HL-60 (cell line): ENCODE results near the gene HLTF.

Source experiments
- DNase-seq, 2 experiments: peaks; one replicate each; pipeline ENCODE4 v3.0.0-alpha.2; 2010 to 2020; ENCODE audit warnings: low read depth in 1 of 2, low spot score in 1 of 2
- H3K27ac ChIP-seq: fragments of 250-450 bp; sonication (Bioruptor Pico); replicated peaks from 2 replicates; pipeline ENCODE4 v1.5.1; 2020; ENCODE audit warnings: mild to moderate bottlenecking, moderate library complexity
- H3K27me3 ChIP-seq: fragments of 250-450 bp; sonication (Bioruptor Pico); 2 replicates; pipeline ENCODE4 v1.5.1; 2021; ENCODE audit warnings: mild to moderate bottlenecking, moderate library complexity; ENCODE audit not compliant: insufficient read depth, poor library complexity, severe bottlenecking
- H3K4me3 ChIP-seq: replicated peaks from 2 replicates; pipeline ENCODE4 v1.5.1; 2011; ENCODE audit warnings: mild to moderate bottlenecking, control low read depth, low read length; ENCODE audit not compliant: insufficient read depth
- CTCF ChIP-seq: IDR thresholded peaks from one replicate; pipeline ENCODE4 v1.5.1; 2011; ENCODE audit warnings: low read length, control low read depth, inconsistent platforms; ENCODE audit not compliant: insufficient read depth
- GABPA ChIP-seq: IDR thresholded peaks from 2 replicates; pipeline ENCODE4 v1.6.1; 2012; ENCODE audit warnings: low read depth
- POLR2AphosphoS5 ChIP-seq: IDR thresholded peaks from 2 replicates; pipeline ENCODE4 v1.6.1; 2012; ENCODE audit warnings: low read depth
- REST ChIP-seq: IDR thresholded peaks from 2 replicates; pipeline ENCODE4 v1.6.1; 2012; ENCODE audit warnings: low read depth; ENCODE audit not compliant: insufficient replicate concordance
- SPI1 ChIP-seq: IDR thresholded peaks from 2 replicates; pipeline ENCODE4 v1.6.1; 2012; ENCODE audit warnings: low read depth, mild to moderate bottlenecking, borderline replicate concordance

HLTF gene

DNA sequence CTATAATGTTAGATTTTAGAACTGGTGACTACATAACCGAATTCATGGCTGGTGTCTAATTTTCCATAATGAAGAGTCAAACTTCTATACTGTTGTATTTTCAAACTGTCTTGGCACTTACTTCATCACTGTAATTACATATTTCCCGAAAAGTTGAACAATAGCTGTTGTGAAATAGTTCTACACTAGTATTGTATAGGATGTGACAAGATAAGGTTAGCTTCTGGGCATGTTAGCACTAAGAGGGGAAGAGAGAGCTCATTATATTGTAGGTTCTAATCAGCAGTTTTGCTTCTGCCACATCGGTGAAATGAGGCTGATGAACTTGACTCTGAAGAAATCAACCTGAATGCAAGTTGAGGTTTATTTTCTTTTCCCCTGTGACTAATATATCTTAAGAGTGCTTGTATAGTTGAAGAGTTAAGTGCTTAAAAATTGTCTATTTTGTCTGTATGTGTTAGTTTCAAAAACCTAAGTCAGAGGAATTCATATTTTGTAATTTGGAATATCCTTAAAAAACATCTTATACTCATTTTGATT, 86.1 kb downstream of the HLTF start:
- DNase-seq: peak in 1 of 2 experiments; percentile 60
- H3K4me3 ChIP-seq: no peak overlapping the region
- TF ChIP-seq CTCF: no peak
- no peak for TF ChIP-seq GABPA
- TF ChIP-seq REST: no peak
- TF ChIP-seq SPI1: no peak; the same call in 1 of the 2 replicates
- TF ChIP-seq POLR2AphosphoS5: no peak; the same call in 1 of the 2 replicates
- H3K27ac ChIP-seq: peak overlapping the region; percentile 77
- no peaks in the 10 kb centered on the region for H3K27me3 ChIP-seq

DNA sequence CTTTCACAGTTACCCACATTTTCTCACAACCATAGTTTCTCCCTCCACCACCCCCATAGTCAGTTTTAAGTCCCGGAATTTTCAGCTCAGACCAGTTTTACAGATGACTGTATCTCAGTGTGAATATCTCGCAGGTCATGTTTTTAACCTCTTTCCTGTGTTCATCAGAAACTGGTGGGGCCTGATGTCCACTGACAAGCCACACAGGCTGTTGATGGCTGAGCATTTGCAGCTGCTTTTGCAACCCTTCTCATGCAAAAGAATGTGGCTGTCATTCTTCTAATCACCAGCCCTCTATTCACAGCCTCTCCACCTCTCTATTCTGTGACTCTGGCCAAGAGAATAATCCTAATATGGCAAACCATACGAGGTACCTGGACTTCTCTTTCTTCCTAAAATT, 86.5 kb downstream of the HLTF start:
- Histone ChIP-seq H3K27ac (peak overlapping the region; percentile 77), H3K4me3 (no peak overlapping the region), H3K27me3 (no peaks in the 10 kb centered on the region)
- DNase-seq: peak in 1 of 2 experiments; percentile 60
- TF ChIP-seq GABPA (no peak), REST (no peak), SPI1 (no peak), POLR2AphosphoS5 (no peak), CTCF (no peak)

DNA sequence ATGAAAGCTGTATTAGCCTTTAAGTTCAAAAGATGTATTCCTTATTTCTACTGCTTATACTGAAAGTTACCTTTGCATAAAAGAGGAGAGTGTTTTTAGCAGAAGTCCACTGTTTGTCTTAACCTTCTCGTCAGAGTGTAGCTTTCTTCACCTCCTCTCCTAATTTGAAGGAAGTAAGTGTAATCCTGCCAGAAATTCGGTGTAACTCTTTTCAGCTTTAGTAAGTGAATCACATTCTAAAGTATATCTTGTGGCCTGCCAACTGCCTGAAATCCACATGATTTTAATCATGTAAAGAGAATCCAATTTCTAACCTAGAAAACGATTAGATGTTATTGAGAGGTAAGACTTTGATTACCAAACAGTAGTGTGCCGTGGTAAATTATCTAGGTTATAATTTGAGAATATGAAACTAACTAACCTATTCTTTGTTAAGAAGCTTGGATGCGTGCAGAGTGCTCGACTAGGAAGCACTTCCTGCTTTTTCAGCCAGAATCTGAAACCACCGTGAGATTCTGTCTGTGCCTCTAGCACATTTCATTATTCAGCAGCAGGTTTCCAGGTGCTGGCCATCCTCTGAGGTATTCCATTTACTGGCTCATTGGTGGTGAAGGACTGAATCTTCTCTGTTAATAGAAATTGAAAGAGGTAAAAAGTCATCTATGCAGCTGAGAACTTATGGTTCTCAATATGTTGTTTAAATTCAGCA, 87.5 kb downstream of the HLTF start:
- H3K27ac ChIP-seq: peak overlapping the region; percentile 77
- H3K4me3 ChIP-seq: no peak overlapping the region
- peak in 1 of 2 experiments; percentile 64 for DNase-seq
- TF ChIP-seq POLR2AphosphoS5 (no peak), SPI1 (peak; percentile 87)
- H3K27me3 ChIP-seq: no peaks in the 10 kb centered on the region

DNA sequence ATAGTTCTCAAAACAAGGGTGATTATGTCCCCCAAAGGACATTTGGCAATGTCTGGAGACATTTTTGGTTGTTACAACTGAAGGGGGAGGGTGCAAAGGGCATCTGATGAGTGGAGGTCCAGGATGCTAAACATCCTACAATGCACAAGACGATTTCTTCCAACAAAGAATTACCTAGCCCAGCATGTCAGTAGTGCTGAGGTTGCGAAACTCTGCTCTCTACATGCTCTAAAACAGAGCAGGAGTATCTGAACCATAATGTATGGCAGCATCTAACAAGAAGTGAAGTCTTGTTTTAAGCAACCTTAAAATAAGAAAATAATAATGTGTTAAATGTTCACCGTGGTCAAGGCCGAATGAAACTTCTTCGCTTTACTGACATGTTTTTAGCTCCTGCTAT, 88.0 kb downstream of the HLTF start:
- Histone ChIP-seq H3K4me3 (no peak overlapping the region), H3K27ac (peak overlapping the region; percentile 77), H3K27me3 (no peaks in the 10 kb centered on the region)
- peak in 1 of 2 experiments; percentile 36 for DNase-seq
- TF ChIP-seq SPI1 (no peak), GABPA (no peak), CTCF (no peak), POLR2AphosphoS5 (no peak), REST (no peak)
